ENCODE data around the gene CRACR2A.

The CRACR2A gene

GRCh38 chr12:3622021-3622821, 130.7 kb downstream of the CRACR2A start:
- DNase-seq (ENCODE audit: low read depth in 2 of 2), result no peak

- DNase-seq (ENCODE audit: low read depth in 2 of 2), result no peak
Measured at GRCh38 chr12:3620856-3621255, 132.1 kb downstream of the CRACR2A start.

GRCh38 chr12:3617565-3617964, 135.3 kb downstream of the CRACR2A start:
- DNase-seq (ENCODE audit: low read depth in 2 of 2), result no peak

- DNase-seq (ENCODE audit: low read depth in 2 of 2), result no peak
Measured at GRCh38 chr12:3615862-3616261, 137.0 kb downstream of the CRACR2A start.

- DNase-seq (ENCODE audit: low read depth in 2 of 2), result no peak
Measured at GRCh38 chr12:3614806-3615466, 138.0 kb downstream of the CRACR2A start.

GRCh38 chr12:3613641-3614395, 139.1 kb downstream of the CRACR2A start:
- DNase-seq (ENCODE audit: low read depth in 2 of 2), result no peak

GRCh38 chr12:3611860-3612703, 140.8 kb downstream of the CRACR2A start:
- DNase-seq (ENCODE audit: low read depth in 2 of 2), result no peak

- no peak for DNase-seq (ENCODE audit: low read depth in 2 of 2)
Measured at GRCh38 chr12:3607821-3608220, 145.1 kb downstream of the CRACR2A start.

GRCh38 chr12:3607039-3607720, 145.7 kb downstream of the CRACR2A start:
- no peak for DNase-seq (ENCODE audit: low read depth in 2 of 2)

- DNase-seq (ENCODE audit: low read depth in 2 of 2), result no peak
Measured at GRCh38 chr12:3606128-3606527, 146.8 kb downstream of the CRACR2A start.

GRCh38 chr12:3605692-3606091, 147.2 kb downstream of the CRACR2A start:
- no peak for DNase-seq (ENCODE audit: low read depth in 2 of 2)

GRCh38 chr12:3604748-3605586, 147.9 kb downstream of the CRACR2A start:
- no peak for DNase-seq (ENCODE audit: low read depth in 2 of 2)

GRCh38 chr12:3604286-3604685, 148.6 kb downstream of the CRACR2A start:
- DNase-seq (ENCODE audit: low read depth in 2 of 2), result no peak

GRCh38 chr12:3603576-3603975, 149.3 kb downstream of the CRACR2A start:
- no peak for DNase-seq (ENCODE audit: low read depth in 2 of 2)

- DNase-seq (ENCODE audit: low read depth in 2 of 2), result no peak
Measured at GRCh38 chr12:3602488-3602887, 150.4 kb downstream of the CRACR2A start.

GRCh38 chr12:3601461-3602150, 151.3 kb downstream of the CRACR2A start:
- DNase-seq (ENCODE audit: low read depth in 2 of 2), result no peak

- no peak for DNase-seq (ENCODE audit: low read depth in 2 of 2)
Measured at GRCh38 chr12:3600951-3601350, 152.0 kb downstream of the CRACR2A start.

GRCh38 chr12:3600039-3600720, 152.7 kb downstream of the CRACR2A start:
- DNase-seq (ENCODE audit: low read depth in 2 of 2), result no peak
